Hepatocyte (in vitro differentiated cells): ENCODE results near the gene S100A16.

Experiments used
- CTCF ChIP-seq: fragments of 200-600 bp; sonication (generic); IDR thresholded peaks from 2 replicates; pipeline ENCODE4 v1.5.1; 2016; ENCODE audit warnings: antibody characterized with exemption, mild to moderate bottlenecking; ENCODE audit not compliant: poor library complexity
- EZH2 ChIP-seq: fragments of 200-600 bp; sonication (generic); IDR thresholded peaks from 2 replicates; pipeline ENCODE4 v1.6.1; 2016; ENCODE audit warnings: antibody characterized with exemption, mild to moderate bottlenecking, borderline replicate concordance
- EZH2phosphoT487 ChIP-seq: fragments of 200-600 bp; sonication (generic); IDR thresholded peaks from one replicate; pipeline ENCODE4 v1.6.1; 2018; ENCODE audit warnings: antibody characterized with exemption, mild to moderate bottlenecking, low read depth, moderate library complexity; ENCODE audit not compliant: unreplicated experiment, severe bottlenecking

- TF ChIP-seq EZH2 (no peak), CTCF (no peak), EZH2phosphoT487 (no peak)
Observed at GRCh38 chr1:153597206-153597605, 15.7 kb downstream of the S100A16 start.
